BJ (cell line): ENCODE results near the gene CD37. TPM values are rescaled to one million over a fixed set of nuclear protein-coding genes. Genes with fewer than 3 reads are reported as not detected.
"Not testable (repeated sequence)": the region's sequence is repeated elsewhere in the genome, so short reads cannot be mapped to it uniquely, and the experiment has no call there.

Experiments
- CTCF ChIA-PET: fragments of 350-600 bp; formaldehyde crosslinking; extraction: SDS; loops from one replicate; lab custom pipeline; 2021; ENCODE audit warnings: antibody characterized with exemption, inconsistent platforms; lab: Yijun Ruan, JAX
- POLR2A ChIA-PET: fragments of 300-600 bp; sonication (Branson Sonifier 250); formaldehyde crosslinking; extraction: SDS; loops from one replicate; lab custom pipeline; 2021; ENCODE audit warnings: antibody characterized with exemption; lab: Charles Lee
- DNase-seq: peaks from one replicate; pipeline ENCODE4 v3.0.0-alpha.2; 2011; ENCODE audit warnings: low read depth
- H3K27me3 ChIP-seq: 2 replicates; pipeline ENCODE4 v1.6.0; 2011; ENCODE audit warnings: low read length; ENCODE audit not compliant: control insufficient read depth, insufficient read depth
- H3K36me3 ChIP-seq: 2 replicates; pipeline ENCODE4 v1.5.1; 2011; ENCODE audit warnings: low read length; ENCODE audit not compliant: control insufficient read depth, insufficient read depth
- H3K4me3 ChIP-seq: 2 replicates; pipeline ENCODE4 v1.5.1; 2011; ENCODE audit warnings: low read depth, mild to moderate bottlenecking, control low read depth, low read length
- polyA plus RNA-seq: library from polyadenylated mRNA; depleted of rRNA; stranded (reverse); fragments of >200 nt; gene quantifications from 2 replicates; pipeline ENCODE4 v1.2.3, GENCODE V29; 2011
- TF ChIP-seq, protein P1 (sequence below): IDR thresholded peaks from 2 replicates; pipeline ENCODE4 v1.5.1; 2011; ENCODE audit warnings: low read depth, mild to moderate bottlenecking, control low read depth, inconsistent platforms, low read length, moderate library complexity; ENCODE audit not compliant: insufficient read depth

CD37 gene
- polyA plus RNA-seq, 1 experiment = not detected

DNA sequence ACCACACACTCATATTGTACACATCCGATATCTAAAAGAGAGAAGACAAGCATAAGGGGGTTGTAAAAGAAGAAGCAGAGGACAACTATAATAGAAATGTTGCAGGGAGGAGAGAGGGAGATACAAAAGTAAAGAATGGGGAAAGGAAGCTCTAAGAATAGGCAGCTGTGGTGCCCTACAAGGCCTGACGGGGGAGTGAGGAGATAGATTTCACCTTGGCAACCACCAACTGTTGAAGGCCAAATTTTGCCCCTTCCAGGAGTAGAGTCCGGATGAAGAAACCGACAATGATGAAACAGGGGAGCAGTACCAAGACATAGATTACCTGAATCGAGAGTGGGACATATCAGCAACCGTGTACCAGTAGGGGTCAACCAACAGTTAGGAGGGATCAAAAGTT, 26.1 kb upstream of the CD37 start:
- Histone ChIP-seq H3K27me3 (no peaks in the 10 kb centered on the region), H3K36me3 (no peaks in the 10 kb centered on the region), H3K4me3 (no peak overlapping the region)
- POLR2A ChIA-PET = no interaction called here
- CTCF ChIA-PET = interaction anchor here (1.0 kb wide), 1 partner anchor 9 kb away, joined by 4 read pairs; no protein-coding TSS in a partner anchor
- TF ChIP-seq, protein P1, sequence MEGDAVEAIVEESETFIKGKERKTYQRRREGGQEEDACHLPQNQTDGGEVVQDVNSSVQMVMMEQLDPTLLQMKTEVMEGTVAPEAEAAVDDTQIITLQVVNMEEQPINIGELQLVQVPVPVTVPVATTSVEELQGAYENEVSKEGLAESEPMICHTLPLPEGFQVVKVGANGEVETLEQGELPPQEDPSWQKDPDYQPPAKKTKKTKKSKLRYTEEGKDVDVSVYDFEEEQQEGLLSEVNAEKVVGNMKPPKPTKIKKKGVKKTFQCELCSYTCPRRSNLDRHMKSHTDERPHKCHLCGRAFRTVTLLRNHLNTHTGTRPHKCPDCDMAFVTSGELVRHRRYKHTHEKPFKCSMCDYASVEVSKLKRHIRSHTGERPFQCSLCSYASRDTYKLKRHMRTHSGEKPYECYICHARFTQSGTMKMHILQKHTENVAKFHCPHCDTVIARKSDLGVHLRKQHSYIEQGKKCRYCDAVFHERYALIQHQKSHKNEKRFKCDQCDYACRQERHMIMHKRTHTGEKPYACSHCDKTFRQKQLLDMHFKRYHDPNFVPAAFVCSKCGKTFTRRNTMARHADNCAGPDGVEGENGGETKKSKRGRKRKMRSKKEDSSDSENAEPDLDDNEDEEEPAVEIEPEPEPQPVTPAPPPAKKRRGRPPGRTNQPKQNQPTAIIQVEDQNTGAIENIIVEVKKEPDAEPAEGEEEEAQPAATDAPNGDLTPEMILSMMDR = no peak
- DNase-seq = no peak

DNA sequence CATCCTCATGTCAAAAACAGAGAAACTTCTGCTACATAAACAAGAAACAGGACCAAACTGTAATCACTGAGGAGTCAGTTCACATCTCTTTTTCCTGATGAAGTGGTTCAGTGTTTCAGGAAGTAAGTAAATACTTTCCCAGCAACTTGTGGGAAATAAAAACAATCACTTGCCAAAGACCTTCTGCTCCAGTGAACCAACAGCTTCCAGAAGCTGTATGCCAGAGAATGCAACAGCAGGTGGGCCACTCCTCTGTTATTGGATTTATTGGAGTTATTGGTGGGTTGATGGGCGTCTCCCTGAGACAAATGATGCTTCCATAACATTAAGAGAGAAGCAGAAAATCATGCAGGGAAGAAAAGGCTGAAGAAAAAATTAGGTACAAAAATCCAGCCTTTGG, 20.1 kb upstream of the CD37 start:
- Histone ChIP-seq H3K36me3 (no peaks in the 10 kb centered on the region), H3K4me3 (no peak overlapping the region), H3K27me3 (no peaks in the 10 kb centered on the region)
- ChIA-PET CTCF (interaction anchor here (0.7 to 1.7 kb wide), 3 partner anchors 14 to 87 kb away, joined by 3 to 14 read pairs (median 3); no protein-coding TSS in a partner anchor), POLR2A (no interaction called here)
- no peak for DNase-seq
- TF ChIP-seq, protein P1 = no peak

DNA sequence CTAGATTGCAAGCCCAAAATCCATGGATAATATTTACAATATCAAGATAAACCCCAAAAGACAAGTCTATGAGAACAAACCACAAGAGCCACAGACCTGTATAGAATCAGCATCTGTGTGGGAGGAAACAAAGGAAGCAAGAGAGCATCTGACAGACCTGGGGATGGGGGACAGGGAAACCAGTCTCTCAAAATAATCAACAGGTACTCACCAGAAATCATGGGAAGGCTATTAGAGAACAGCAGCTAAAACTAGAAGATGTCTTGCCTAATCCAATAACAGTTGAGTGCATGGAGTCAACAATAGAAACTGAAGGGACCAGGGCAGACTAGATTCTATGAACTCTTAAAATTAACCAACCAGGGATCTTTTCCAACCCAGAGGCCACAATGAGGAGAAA, 18.9 kb upstream of the CD37 start:
- POLR2A ChIA-PET = no interaction called here
- no peaks in the 10 kb centered on the region for H3K36me3 ChIP-seq
- no peak overlapping the region for H3K4me3 ChIP-seq
- no peak for DNase-seq
- CTCF ChIA-PET = interaction anchor here (0.6 to 1.7 kb wide), 3 partner anchors 12 to 16 kb away, joined by 3 to 14 read pairs (median 6); no protein-coding TSS in a partner anchor
- TF ChIP-seq, protein P1 = no peak
- H3K27me3 ChIP-seq = no peaks in the 10 kb centered on the region

DNA sequence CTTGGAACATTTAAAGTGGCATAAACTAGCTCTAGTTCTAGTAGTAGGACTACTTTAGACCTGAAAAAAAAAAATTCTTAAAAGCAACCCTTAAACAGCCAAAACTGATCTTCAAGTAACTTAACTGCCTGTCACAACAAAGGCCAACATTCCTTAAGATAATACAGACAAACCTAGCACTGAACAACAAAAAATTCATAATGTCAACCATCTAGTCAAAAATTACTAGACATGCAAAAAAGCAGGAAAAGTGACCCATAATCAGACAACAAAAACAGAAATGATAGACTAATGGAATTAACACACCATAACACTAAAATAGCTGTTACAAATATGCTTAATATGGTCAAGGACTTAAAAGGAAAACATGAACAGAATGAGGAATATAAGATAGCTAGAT, 16.9 kb upstream of the CD37 start:
- no peak for DNase-seq

DNA sequence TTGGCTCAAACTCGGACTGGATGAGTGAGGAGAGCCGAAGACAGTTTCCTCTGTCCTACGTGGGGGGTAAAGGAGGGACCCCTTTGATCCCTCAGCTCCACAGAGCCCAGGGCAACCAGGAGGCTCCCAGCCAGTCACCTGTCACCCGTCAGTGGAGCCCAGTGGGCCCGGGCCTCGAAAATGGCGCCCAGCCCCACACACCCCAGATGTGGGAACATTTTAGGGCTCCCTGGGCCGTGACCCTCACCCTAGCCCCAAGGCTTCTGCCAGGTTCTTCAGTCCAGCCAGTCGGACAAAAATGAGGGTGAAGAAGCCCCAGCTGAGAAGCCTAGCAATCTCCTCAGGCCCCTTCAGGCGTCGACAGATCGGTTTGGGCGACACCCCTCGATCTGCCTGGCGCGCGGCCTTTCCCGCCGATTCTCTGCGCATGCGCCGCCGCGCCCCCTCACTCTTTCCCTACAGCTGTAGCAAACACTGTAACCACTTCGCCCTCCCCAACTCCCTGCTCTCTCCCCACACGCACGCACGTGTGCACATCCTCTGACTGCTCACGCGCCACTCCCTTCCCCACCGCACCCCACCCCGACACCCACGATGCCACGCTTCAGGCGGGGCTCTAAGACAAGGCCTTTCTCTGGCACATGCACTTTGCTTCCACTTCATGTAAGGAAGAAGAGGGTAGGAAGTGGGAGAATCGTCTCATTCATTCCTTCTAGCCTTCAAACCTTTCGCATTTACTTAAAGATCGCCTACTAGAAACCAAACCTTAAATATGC, 10.2 kb upstream of the CD37 start, which contains the start of gene SLC6A16:
TSS of gene SLC6A16 (minus strand) at position 391 of the 776 bp plus-strand sequence. CDS start 13,844 bp downstream, outside the sequence.
- ChIA-PET POLR2A (interaction anchor here (0.6 kb wide), 1 partner anchor 239 kb away, joined by 5 read pairs; no protein-coding TSS in a partner anchor), CTCF (interaction anchor here (1.5 to 1.6 kb wide), 2 partner anchors 24 kb away, joined by 4 to 10 read pairs; no protein-coding TSS in a partner anchor)
- Histone ChIP-seq H3K36me3 (no peaks in the 10 kb centered on the region), H3K27me3 (no peaks in the 10 kb centered on the region), H3K4me3 (no peak within 1 kb of the TSS)
- DNase-seq = no peak
- TF ChIP-seq, protein P1 = no peak

More for the DNA sequence above, 16.9 kb upstream of the CD37 start:
- Histone ChIP-seq H3K27me3 (no peaks in the 10 kb centered on the region), H3K36me3 (no peaks in the 10 kb centered on the region), H3K4me3 (no peak overlapping the region)
- CTCF ChIA-PET = interaction anchor here (0.6 to 1.1 kb wide), 2 partner anchors 9 to 78 kb away, joined by 3 to 4 read pairs; no protein-coding TSS in a partner anchor
- TF ChIP-seq, protein P1 = no peak
- POLR2A ChIA-PET = no interaction called here

DNA sequence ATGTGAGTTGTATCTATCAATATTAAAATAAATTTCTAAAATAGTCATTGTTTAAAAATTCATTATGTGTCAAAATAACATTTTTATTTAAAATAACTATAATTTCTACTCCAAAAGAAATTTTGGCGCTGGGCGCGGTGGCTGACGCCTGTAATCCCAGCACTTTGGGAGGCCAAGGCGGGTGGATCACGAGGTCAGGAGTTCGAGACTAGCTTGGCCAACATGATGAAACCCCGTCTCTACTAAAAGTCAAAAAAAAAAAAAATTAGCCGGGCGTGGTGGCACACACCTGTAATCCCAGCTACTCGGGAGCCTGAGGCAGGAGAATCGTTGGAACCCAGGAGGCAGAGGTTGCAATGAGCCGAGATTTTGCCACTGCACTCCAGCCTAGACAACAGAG, 9.4 kb upstream of the CD37 start:
- DNase-seq, H3K4me3 ChIP-seq, POLR2A ChIA-PET, H3K36me3 ChIP-seq, H3K27me3 ChIP-seq: not testable (repeated sequence)
- CTCF ChIA-PET = interaction anchor here (1.6 kb wide), 1 partner anchor 24 kb away, joined by 4 read pairs; no protein-coding TSS in a partner anchor
